Renal cortex interstitium (tissue), 11 donors: ENCODE data around the gene PCSK6. TPM values are rescaled to one million over a fixed set of nuclear protein-coding genes. Genes with fewer than 3 reads are reported as not detected.
A peak's percentile ranks its signal among the peaks of the same experiment; 100 is the strongest.
"Not testable (repeated sequence)": the region's sequence is repeated elsewhere in the genome, so short reads cannot be mapped to it uniquely, and the experiment has no call there.

ENCODE experiments used
- DNase-seq, 11 donors: peaks; one replicate each; pipeline ENCODE4 v3.0.0-alpha.2; 2013; ENCODE audit warnings: low read depth in 9 of 11, low spot score in 4 of 11; ENCODE audit errors: extremely low read depth in 1 of 11
- polyA plus RNA-seq, 3 donors: library from polyadenylated mRNA; unstranded; fragments of 120-200 nt; gene quantifications; one replicate each; pipeline ENCODE4 v1.2.1, GENCODE V29; 2013; ENCODE audit not compliant: insufficient read length in 3 of 3

Gene PCSK6
- polyA plus RNA-seq, 3 donors: 7.2 to 8.4 (median 8.3) TPM

DNA sequence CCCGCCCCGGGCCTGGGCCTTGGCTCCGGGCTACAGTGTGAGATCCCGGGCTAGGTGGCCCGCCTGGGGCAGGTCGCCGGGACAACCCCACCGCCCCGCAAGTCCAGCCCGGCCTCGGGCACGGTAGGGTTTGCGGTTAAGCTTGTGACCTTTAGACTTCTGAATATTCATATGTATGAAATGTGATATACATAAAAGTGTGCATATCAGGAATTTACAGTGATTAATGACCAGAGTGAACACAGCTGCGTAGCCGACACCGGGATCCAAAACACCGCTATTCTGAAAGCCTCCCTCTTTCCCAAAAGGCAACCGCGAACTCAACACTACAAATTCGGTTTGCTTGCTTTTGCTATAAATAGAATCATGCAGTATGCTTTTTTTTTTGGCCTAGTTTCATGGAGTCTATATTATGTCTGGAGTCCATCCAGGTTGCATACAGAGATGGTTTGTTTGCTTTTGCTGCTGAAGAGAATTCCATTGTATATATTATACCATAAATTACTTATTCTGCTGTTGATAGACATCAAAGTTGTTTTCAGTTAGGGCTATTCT lies 193.8 kb downstream of the PCSK6 start:
- peak in 2 of 11 donors; percentile 28 to 32 for DNase-seq

- DNase-seq: peak; percentile 86 to 95 (median 93)
Observed at GRCh38 chr15:101294731-101295606, 194.5 kb downstream of the PCSK6 start, which contains the start of gene SNRPA1. Gene SNRPA1, minus strand, starts transcription at chr15:101295248. Its CDS starts 70 bp downstream, at chr15:101295178.

- no peak for DNase-seq
Observed at GRCh38 chr15:101293122-101293521, 196.4 kb downstream of the PCSK6 start.

DNA sequence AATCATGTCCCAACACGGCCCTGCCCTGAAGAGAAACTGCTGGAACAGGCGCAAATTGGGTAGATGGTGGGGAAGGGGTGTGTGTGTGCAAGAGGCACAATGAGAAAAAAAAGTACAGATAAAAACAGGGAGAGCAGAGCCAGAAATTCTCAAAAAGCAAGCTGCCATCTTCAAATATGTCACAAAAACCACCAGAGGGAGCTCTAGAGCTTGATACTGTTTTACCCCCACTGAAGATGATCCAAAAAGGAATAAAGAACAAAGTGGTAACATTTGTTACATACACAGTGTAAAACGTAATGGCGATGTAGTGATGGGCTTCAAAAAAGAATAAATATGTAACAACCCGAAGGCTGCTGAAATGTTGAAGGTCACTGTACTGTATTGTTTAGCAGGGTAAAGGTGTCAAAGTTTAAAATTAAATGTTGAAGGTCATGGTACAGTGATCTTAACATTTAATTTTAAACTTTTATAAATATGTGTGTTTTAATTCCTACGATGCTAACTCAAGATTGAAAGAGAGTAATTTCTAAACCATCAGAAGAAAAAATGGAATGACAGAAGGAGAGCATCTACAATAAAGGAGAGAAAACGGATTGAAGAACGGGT lies 200.5 kb downstream of the PCSK6 start:
- DNase-seq: no peak

DNA sequence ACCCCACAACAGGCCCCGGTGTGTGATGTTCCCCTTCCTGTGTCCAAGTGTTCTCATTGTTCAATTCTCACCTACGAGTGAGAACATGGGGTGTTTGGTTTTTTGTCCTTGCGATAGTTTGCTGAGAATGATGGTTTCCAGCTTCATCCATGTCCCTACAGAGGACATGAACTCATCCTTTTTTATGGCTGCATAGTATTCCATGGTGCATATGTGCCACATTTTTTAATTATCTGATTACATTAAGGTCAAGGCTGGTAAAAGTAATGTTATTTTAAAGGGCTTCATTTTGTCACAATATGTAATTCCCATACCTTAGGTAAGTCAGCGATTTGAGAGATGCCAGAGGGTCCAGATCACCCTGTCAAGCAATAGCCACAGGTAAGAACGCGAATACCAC lies 202.2 kb downstream of the PCSK6 start:
- DNase-seq: not testable (repeated sequence)

GRCh38 chr15:101286471-101287114 lies 202.9 kb downstream of the PCSK6 start:
- no peak for DNase-seq

GRCh38 chr15:101283931-101284330 lies 205.6 kb downstream of the PCSK6 start:
- DNase-seq: no peak

DNA sequence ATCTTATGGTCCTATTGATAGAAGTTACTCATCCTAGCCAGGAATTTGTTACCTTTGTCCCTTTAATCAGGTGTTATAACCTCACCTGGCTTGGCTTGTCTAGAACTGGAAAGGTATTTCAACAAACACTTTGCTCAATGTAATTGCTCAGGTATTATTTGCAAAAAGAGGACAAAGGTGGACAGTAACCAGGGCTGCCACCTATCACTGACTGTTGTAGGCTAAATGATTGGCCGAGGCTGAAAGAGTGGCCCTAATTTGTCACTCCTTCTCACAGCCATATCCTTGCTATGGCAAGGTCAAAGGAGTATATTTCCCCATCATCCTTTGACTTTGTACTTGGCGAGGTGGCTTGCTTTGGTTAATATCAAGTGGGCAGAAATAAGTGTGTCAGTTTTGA lies 209.5 kb downstream of the PCSK6 start:
- no peak for DNase-seq

DNA sequence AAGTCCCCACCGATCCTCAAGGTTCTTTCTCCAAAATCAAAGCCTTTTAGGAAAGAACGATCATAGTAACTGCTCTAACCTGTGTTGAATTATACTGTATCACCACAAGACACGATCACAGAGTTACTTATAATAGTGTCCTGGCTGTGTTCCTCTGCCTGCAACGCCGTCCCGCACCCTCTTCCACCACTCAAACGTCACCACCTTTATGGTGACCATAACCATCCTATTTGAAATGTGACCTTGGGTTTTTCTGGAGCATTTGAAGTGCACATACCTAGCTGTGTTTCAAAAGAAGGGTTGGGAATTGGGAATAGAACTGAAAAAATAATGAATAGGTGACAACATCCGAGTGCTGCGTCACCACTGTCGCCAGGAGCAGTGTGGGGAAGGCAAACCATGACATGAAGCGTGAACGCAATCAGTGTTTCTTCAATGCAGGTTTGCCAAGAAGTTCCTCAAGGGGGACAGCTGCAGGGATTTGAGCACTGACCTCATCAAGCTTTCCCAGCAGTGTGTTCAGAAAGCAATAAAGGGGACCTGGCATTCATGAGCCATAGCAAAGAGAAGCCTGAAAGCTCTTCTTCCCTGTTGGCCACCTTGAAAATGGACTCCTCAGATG lies 211.5 kb downstream of the PCSK6 start:
- no peak for DNase-seq

GRCh38 chr15:101277038-101277822 lies 212.3 kb downstream of the PCSK6 start, which contains the start of gene SELENOS:
Gene SELENOS, minus strand, starts transcription at chr15:101277485. Its CDS starts 68 bp downstream, at chr15:101277417.
- DNase-seq: peak in 9 of 11 donors; percentile 59 to 89 (median 87)

GRCh38 chr15:101276501-101277037 lies 212.9 kb downstream of the PCSK6 start:
- peak in 1 of 11 donors; percentile 14 for DNase-seq

DNA sequence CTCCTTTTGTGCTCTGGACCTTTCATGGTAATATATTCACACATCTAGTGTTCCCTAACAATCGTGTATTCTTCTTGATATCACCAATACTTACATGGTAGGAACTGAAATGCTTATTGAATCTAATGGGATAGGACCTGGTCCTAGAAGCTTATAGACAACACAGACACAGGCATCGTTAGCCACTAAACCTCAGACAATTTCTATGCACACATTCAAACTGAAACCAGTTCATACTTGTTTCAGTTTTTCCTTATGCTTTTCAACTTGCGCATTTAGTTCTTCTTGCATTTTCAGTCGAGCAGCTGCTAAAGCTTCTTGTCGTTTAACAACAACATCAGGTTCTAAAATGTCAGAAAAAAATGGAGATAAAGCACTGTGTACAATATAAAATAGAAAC lies 214.5 kb downstream of the PCSK6 start:
- DNase-seq: no peak

- no peak for DNase-seq
Observed at GRCh38 chr15:101273534-101273933, 216.0 kb downstream of the PCSK6 start.

DNA sequence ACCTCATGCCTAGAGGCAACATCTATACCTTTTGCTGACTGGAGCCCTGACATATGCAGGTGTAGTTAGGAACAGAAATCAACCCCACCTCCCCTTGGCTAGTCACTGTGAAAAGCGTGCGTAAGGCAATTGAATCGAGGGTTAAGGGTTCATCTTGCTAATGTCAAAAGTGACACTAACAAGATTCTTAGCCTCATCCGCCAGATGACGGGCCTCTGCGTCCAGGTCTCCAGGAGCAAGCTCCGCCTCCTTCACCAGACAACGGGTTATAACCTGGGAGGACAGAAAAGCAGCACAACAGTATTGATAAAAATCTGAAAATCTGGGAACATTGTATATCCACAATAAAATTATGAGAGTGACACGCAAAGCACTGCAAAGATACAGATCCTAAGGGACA lies 216.9 kb downstream of the PCSK6 start:
- DNase-seq: no peak

GRCh38 chr15:101269479-101270223 lies 219.9 kb downstream of the PCSK6 start:
- DNase-seq: no peak

DNA sequence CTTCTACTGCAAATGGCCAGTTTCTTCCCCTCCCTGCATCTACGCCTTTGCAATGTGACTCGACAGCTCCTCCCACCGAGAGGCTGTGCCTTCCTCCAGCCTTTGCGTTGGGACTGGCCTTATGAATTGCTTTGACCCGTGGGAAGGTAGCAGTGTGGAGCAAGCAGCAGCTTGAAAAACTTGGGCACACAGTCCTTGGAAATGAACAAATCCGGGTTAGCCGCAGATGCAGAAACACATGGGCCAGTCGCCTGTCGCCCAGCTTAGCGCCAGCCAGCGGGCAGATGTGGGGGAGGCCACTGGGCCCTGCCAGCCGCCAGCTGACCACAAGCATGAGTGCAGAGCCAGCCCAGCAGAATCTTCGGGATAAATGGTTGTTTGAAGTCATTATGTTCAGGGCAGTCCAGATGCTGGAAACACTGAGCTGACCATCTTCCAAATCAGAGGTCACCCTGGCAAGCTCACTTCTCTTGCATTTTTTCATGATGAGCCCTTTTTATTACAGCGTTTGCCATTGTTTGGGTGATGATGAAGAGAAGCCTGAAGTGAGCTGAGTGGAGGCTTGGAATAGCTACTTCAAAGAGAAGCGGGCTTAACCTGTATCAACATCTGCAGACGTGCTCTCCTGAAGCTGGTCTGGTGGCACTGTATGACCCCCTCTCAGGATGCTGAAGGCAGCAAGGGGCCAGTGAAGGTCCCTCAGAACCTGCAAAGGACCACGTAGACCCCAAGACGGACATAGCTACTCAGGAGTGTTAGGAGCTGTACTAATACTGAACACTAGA lies 222.0 kb downstream of the PCSK6 start:
- DNase-seq: no peak

GRCh38 chr15:101266787-101267186 lies 222.7 kb downstream of the PCSK6 start:
- no peak for DNase-seq
